Measurements from ENCODE around the gene CADPS2. TPM values are rescaled to one million over a fixed set of nuclear protein-coding genes. Genes with fewer than 3 reads are reported as not detected.

The CADPS2 gene
- total RNA-seq, 2 donors from 2014 or later, result not detected

- Mint-ChIP-seq H3K36me3 (no peaks in the 10 kb centered on the region), H3K4me1 (ENCODE audit: low read depth in 2 of 2) (no peaks in the 10 kb centered on the region), H3K4me3 (no peak overlapping the region), H3K27me3 (no peaks in the 10 kb centered on the region), H3K27ac (no peak overlapping the region), H3K9me3 (peaks cover 1% of the 10 kb centered on the region)
- ATAC-seq (no peak), DNase-seq (ENCODE audit: low spot score) (no peak)
Measured at GRCh38 chr7:122412441-122412840, 473.8 kb downstream of the CADPS2 start.

GRCh38 chr7:122407195-122407594 is 479.1 kb downstream of the CADPS2 start:
- no peak overlapping the region for H3K4me3 Mint-ChIP-seq
- DNase-seq (ENCODE audit: low spot score) (no peak), ATAC-seq (no peak)
- no peaks in the 10 kb centered on the region for H3K4me1 Mint-ChIP-seq (ENCODE audit: low read depth in 2 of 2)
- no peak overlapping the region for H3K27ac Mint-ChIP-seq
- H3K27me3 Mint-ChIP-seq, result no peaks in the 10 kb centered on the region
- no peaks in the 10 kb centered on the region for H3K36me3 Mint-ChIP-seq
- H3K9me3 Mint-ChIP-seq, result peaks cover 4% of the 10 kb centered on the region

- no peaks in the 10 kb centered on the region for H3K4me1 Mint-ChIP-seq (ENCODE audit: low read depth in 2 of 2)
- DNase-seq (ENCODE audit: low spot score), result no peak
- no peaks in the 10 kb centered on the region for H3K27me3 Mint-ChIP-seq
- no peaks in the 10 kb centered on the region for H3K36me3 Mint-ChIP-seq
- H3K27ac Mint-ChIP-seq, result no peak overlapping the region
- ATAC-seq, result no peak
- H3K4me3 Mint-ChIP-seq, result no peak overlapping the region
- peaks cover 6% of the 10 kb centered on the region for H3K9me3 Mint-ChIP-seq
Measured at GRCh38 chr7:122403113-122403512, 483.1 kb downstream of the CADPS2 start.

- Mint-ChIP-seq H3K9me3 (peaks cover 6% of the 10 kb centered on the region), H3K4me1 (ENCODE audit: low read depth in 2 of 2) (no peaks in the 10 kb centered on the region), H3K27me3 (no peaks in the 10 kb centered on the region), H3K4me3 (no peak overlapping the region), H3K36me3 (no peaks in the 10 kb centered on the region), H3K27ac (no peak overlapping the region)
- no peak for DNase-seq (ENCODE audit: low spot score)
- no peak for ATAC-seq
Measured at GRCh38 chr7:122402235-122402634, 484.0 kb downstream of the CADPS2 start.

GRCh38 chr7:122397381-122397780 is 488.9 kb downstream of the CADPS2 start:
- ATAC-seq (no peak), DNase-seq (ENCODE audit: low spot score) (no peak)
- Mint-ChIP-seq H3K27me3 (no peaks in the 10 kb centered on the region), H3K4me3 (no peak overlapping the region), H3K4me1 (ENCODE audit: low read depth in 2 of 2) (no peaks in the 10 kb centered on the region), H3K36me3 (no peaks in the 10 kb centered on the region), H3K9me3 (peaks cover 12% of the 10 kb centered on the region), H3K27ac (no peak overlapping the region)

- H3K36me3 Mint-ChIP-seq, result no peaks in the 10 kb centered on the region
- ATAC-seq, result no peak
- no peak overlapping the region for H3K4me3 Mint-ChIP-seq
- no peaks in the 10 kb centered on the region for H3K27me3 Mint-ChIP-seq
- no peaks in the 10 kb centered on the region for H3K4me1 Mint-ChIP-seq (ENCODE audit: low read depth in 2 of 2)
- H3K9me3 Mint-ChIP-seq, result peaks cover 12% of the 10 kb centered on the region
- DNase-seq (ENCODE audit: low spot score), result no peak
- no peak overlapping the region for H3K27ac Mint-ChIP-seq
Measured at GRCh38 chr7:122394512-122394911, 491.7 kb downstream of the CADPS2 start.

- DNase-seq (ENCODE audit: low spot score) (no peak), ATAC-seq (no peak)
- Mint-ChIP-seq H3K9me3 (no peaks in the 10 kb centered on the region), H3K27me3 (no peaks in the 10 kb centered on the region), H3K4me3 (no peak overlapping the region), H3K4me1 (ENCODE audit: low read depth in 2 of 2) (no peaks in the 10 kb centered on the region), H3K36me3 (no peaks in the 10 kb centered on the region), H3K27ac (no peak overlapping the region)
Measured at GRCh38 chr7:122384528-122384927, 501.7 kb downstream of the CADPS2 start.

- no peak for DNase-seq (ENCODE audit: low spot score)
- no peak overlapping the region for H3K4me3 Mint-ChIP-seq
- H3K4me1 Mint-ChIP-seq (ENCODE audit: low read depth in 2 of 2), result no peaks in the 10 kb centered on the region
- no peaks in the 10 kb centered on the region for H3K36me3 Mint-ChIP-seq
- no peaks in the 10 kb centered on the region for H3K27me3 Mint-ChIP-seq
- H3K27ac Mint-ChIP-seq, result no peak overlapping the region
- H3K9me3 Mint-ChIP-seq, result no peaks in the 10 kb centered on the region
- no peak for ATAC-seq
Measured at GRCh38 chr7:122383934-122384333, 502.3 kb downstream of the CADPS2 start.

- DNase-seq (ENCODE audit: low spot score), result no peak
- Mint-ChIP-seq H3K9me3 (peaks cover 4% of the 10 kb centered on the region), H3K36me3 (no peaks in the 10 kb centered on the region), H3K4me3 (no peak overlapping the region), H3K27me3 (no peaks in the 10 kb centered on the region), H3K4me1 (ENCODE audit: low read depth in 2 of 2) (no peaks in the 10 kb centered on the region), H3K27ac (no peak overlapping the region)
- ATAC-seq, result no peak
Measured at GRCh38 chr7:122380992-122381391, 505.3 kb downstream of the CADPS2 start.

- Mint-ChIP-seq H3K9me3 (peaks cover 4% of the 10 kb centered on the region), H3K4me3 (no peak overlapping the region), H3K27ac (no peak overlapping the region), H3K27me3 (no peaks in the 10 kb centered on the region), H3K4me1 (ENCODE audit: low read depth in 2 of 2) (no peaks in the 10 kb centered on the region), H3K36me3 (no peaks in the 10 kb centered on the region)
- DNase-seq (ENCODE audit: low spot score), result no peak
- ATAC-seq, result no peak
Measured at GRCh38 chr7:122379491-122379890, 506.8 kb downstream of the CADPS2 start.

GRCh38 chr7:122369756-122370155 is 516.5 kb downstream of the CADPS2 start:
- no peak for DNase-seq (ENCODE audit: low spot score)
- Mint-ChIP-seq H3K4me1 (ENCODE audit: low read depth in 2 of 2) (no peaks in the 10 kb centered on the region), H3K27me3 (no peaks in the 10 kb centered on the region), H3K27ac (no peak overlapping the region), H3K4me3 (no peak overlapping the region), H3K36me3 (no peaks in the 10 kb centered on the region), H3K9me3 (peaks cover 27% of the 10 kb centered on the region)
- no peak for ATAC-seq

GRCh38 chr7:122364761-122365280 is 521.4 kb downstream of the CADPS2 start:
- Mint-ChIP-seq H3K4me3 (no peak overlapping the region), H3K4me1 (ENCODE audit: low read depth in 2 of 2) (no peaks in the 10 kb centered on the region), H3K36me3 (no peaks in the 10 kb centered on the region), H3K27me3 (no peaks in the 10 kb centered on the region), H3K9me3 (peaks cover 7% of the 10 kb centered on the region), H3K27ac (no peak overlapping the region)
- no peak for DNase-seq (ENCODE audit: low spot score)
- no peak for ATAC-seq

- H3K4me3 Mint-ChIP-seq, result no peak overlapping the region
- ATAC-seq (no peak), DNase-seq (ENCODE audit: low spot score) (no peak)
- H3K4me1 Mint-ChIP-seq (ENCODE audit: low read depth in 2 of 2), result no peaks in the 10 kb centered on the region
- H3K27ac Mint-ChIP-seq, result no peak overlapping the region
- no peaks in the 10 kb centered on the region for H3K27me3 Mint-ChIP-seq
- no peaks in the 10 kb centered on the region for H3K36me3 Mint-ChIP-seq
- H3K9me3 Mint-ChIP-seq, result peaks cover 2% of the 10 kb centered on the region
Measured at GRCh38 chr7:122363144-122363543, 523.1 kb downstream of the CADPS2 start.

- H3K9me3 Mint-ChIP-seq, result peaks cover 2% of the 10 kb centered on the region
- DNase-seq (ENCODE audit: low spot score) (no peak), ATAC-seq (no peak)
- H3K4me3 Mint-ChIP-seq, result no peak overlapping the region
- H3K27ac Mint-ChIP-seq, result no peak overlapping the region
- no peaks in the 10 kb centered on the region for H3K36me3 Mint-ChIP-seq
- no peaks in the 10 kb centered on the region for H3K4me1 Mint-ChIP-seq (ENCODE audit: low read depth in 2 of 2)
- no peaks in the 10 kb centered on the region for H3K27me3 Mint-ChIP-seq
Measured at GRCh38 chr7:122362473-122362872, 523.8 kb downstream of the CADPS2 start.

- Mint-ChIP-seq H3K27me3 (no peaks in the 10 kb centered on the region), H3K4me3 (no peak overlapping the region), H3K36me3 (no peaks in the 10 kb centered on the region), H3K27ac (no peak overlapping the region), H3K9me3 (peaks cover 3% of the 10 kb centered on the region), H3K4me1 (ENCODE audit: low read depth in 2 of 2) (no peaks in the 10 kb centered on the region)
- DNase-seq (ENCODE audit: low spot score), result no peak
- no peak for ATAC-seq
Measured at GRCh38 chr7:122354656-122355055, 531.6 kb downstream of the CADPS2 start.
